B cell (primary cell): ENCODE measurements around the gene TMEM114. TPM values are rescaled to one million over a fixed set of nuclear protein-coding genes. Genes with fewer than 3 reads are reported as not detected.

Source experiments
- ATAC-seq: fragments of 200-7000 bp; cut with Tn5 transposase; one replicate; pipeline ENCODE4 v1.10.0; 2021; ENCODE audit warnings: low read depth, mild to moderate bottlenecking, moderate number of reproducible peaks, moderate library complexity
- CTCF ChIA-PET: fragments of 350-600 bp; sonication (Branson Sonifier 250); formaldehyde crosslinking; loops from one replicate; lab custom pipeline; 2021; ENCODE audit warnings: antibody characterized with exemption, inconsistent platforms; lab: Charles Lee
- POLR2A ChIA-PET: fragments of 350-600 bp; sonication (Branson Sonifier 250); formaldehyde crosslinking; loops from one replicate; lab custom pipeline; 2021; ENCODE audit warnings: antibody characterized with exemption; lab: Charles Lee
- DNase-seq: peaks from one replicate; pipeline ENCODE4 v3.0.0; 2013
- H2AFZ ChIP-seq: 2 replicates; pipeline ENCODE4 v1.6.1; 2012; ENCODE audit warnings: mild to moderate bottlenecking, low read depth, low read length; ENCODE audit not compliant: insufficient read depth, poor library complexity, severe bottlenecking
- H3K27ac ChIP-seq, 2 donors: 1 replicate in 1 of 2; 2 replicates in 1 of 2; pipeline ENCODE4 v1.5.1; 2012 to 2013; ENCODE audit warnings: low read length in 2 of 2, mild to moderate bottlenecking in 2 of 2, moderate library complexity in 1 of 2
- H3K27me3 ChIP-seq, 4 experiments: fragments of 200-600 bp in 1 of 4; sonication (generic) in 1 of 4; replicated peaks in 1 of 4; 1 replicate in 2 of 4; 2 replicates in 2 of 4; pipeline versions ENCODE4 v1.6.1 to v1.7.0; 2013 to 2016; ENCODE audit warnings: low read length in 3 of 4, mild to moderate bottlenecking in 2 of 4, mixed read lengths in 1 of 4, moderate library complexity in 1 of 4; ENCODE audit not compliant: insufficient read depth in 4 of 4, control insufficient read depth in 3 of 4; ENCODE audit errors: control extremely low read depth in 1 of 4
- H3K36me3 ChIP-seq, 2 experiments: replicated peaks in 1 of 2; 1 replicate in 1 of 2; 2 replicates in 1 of 2; pipeline versions ENCODE4 v1.6.1 to v1.7.1; 2013; ENCODE audit warnings: low read length in 1 of 2; ENCODE audit not compliant: insufficient read depth in 2 of 2, control insufficient read depth in 1 of 2; ENCODE audit errors: control extremely low read depth in 1 of 2, extremely low read depth in 1 of 2
- H3K4me1 ChIP-seq, 2 donors: fragments of 200-600 bp in 1 of 2; sonication (generic) in 1 of 2; 1 replicate in 1 of 2; 2 replicates in 1 of 2; pipeline versions ENCODE4 v1.5.1 to v1.6.1; 2013 to 2017; ENCODE audit warnings: low read length in 2 of 2; ENCODE audit not compliant: control insufficient read depth in 2 of 2, insufficient read depth in 2 of 2
- H3K4me2 ChIP-seq: replicated peaks from 2 replicates; pipeline ENCODE3; 2012; ENCODE audit warnings: mild to moderate bottlenecking, low read depth, low read length; ENCODE audit not compliant: poor library complexity, severe bottlenecking
- H3K4me3 ChIP-seq, 5 experiments: fragments of 200-600 bp in 1 of 5; sonication (generic) in 1 of 5; 1 replicate in 3 of 5; 2 replicates in 2 of 5; pipeline versions ENCODE4 v1.5.1 to v1.7.0; 2011 to 2016; ENCODE audit warnings: low read length in 4 of 5, mild to moderate bottlenecking in 4 of 5, low read depth in 2 of 5, control low read depth in 1 of 5, moderate library complexity in 1 of 5; ENCODE audit not compliant: insufficient read depth in 1 of 5; ENCODE audit errors: control extremely low read depth in 1 of 5, extremely low read depth in 1 of 5
- H3K79me2 ChIP-seq: fragments of 200-600 bp; sonication (generic); one replicate; pipeline ENCODE4 v1.6.0; 2016; ENCODE audit warnings: low read length; ENCODE audit not compliant: control insufficient read depth, insufficient read depth
- H3K9ac ChIP-seq: fragments of 200-600 bp; sonication (generic); 2 replicates; pipeline ENCODE4 v1.6.1; 2017; ENCODE audit warnings: mild to moderate bottlenecking, low read length, moderate library complexity
- H3K9me3 ChIP-seq, 3 donors: one replicate each; pipeline versions ENCODE4 v1.6.1 to v1.7.1; 2013; ENCODE audit warnings: low read length in 2 of 3; ENCODE audit not compliant: control insufficient read depth in 2 of 3, insufficient read depth in 1 of 3; ENCODE audit errors: control extremely low read depth in 1 of 3
- H4K20me1 ChIP-seq: 2 replicates; pipeline ENCODE4 v1.6.0; 2012; ENCODE audit warnings: mild to moderate bottlenecking, low read length; ENCODE audit not compliant: insufficient read depth, control insufficient read depth, poor library complexity, severe bottlenecking
- H3K27ac Mint-ChIP-seq: one replicate; pipeline ENCODE4 v1.8.0; 2021; ENCODE audit warnings: mixed read lengths
- H3K27me3 Mint-ChIP-seq: one replicate; pipeline ENCODE4 v1.8.0; 2021; ENCODE audit warnings: mixed read lengths
- H3K4me1 Mint-ChIP-seq: one replicate; pipeline ENCODE4 v1.8.0; 2021; ENCODE audit warnings: mixed read lengths
- H3K4me3 Mint-ChIP-seq: one replicate; pipeline ENCODE4 v1.8.0; 2021; ENCODE audit warnings: mixed read lengths
- H3K9me3 Mint-ChIP-seq: one replicate; pipeline ENCODE4 v1.8.0; 2022; ENCODE audit warnings: mixed read lengths; ENCODE audit not compliant: insufficient read depth
- CTCF ChIP-seq: fragments of 200-600 bp; IDR thresholded peaks from one replicate; pipeline ENCODE4 v1.8.0; 2022; ENCODE audit warnings: antibody characterized with exemption, mild to moderate bottlenecking
- EZH2 ChIP-seq: IDR thresholded peaks from 2 replicates; pipeline ENCODE4 v1.6.1; 2012; ENCODE audit warnings: borderline replicate concordance, low read depth, mild to moderate bottlenecking, moderate library complexity, low read length; ENCODE audit not compliant: insufficient read depth, poor library complexity, severe bottlenecking
- WGBS: methylation state at CpG from one replicate; pipeline ENCODE4 v1.1.5; 2013; ENCODE audit warnings: missing lambda C conversion rate; ENCODE audit not compliant: insufficient coverage; 5-methylcytosine and 5-hydroxymethylcytosine counted together
- intact Hi-C: fragments of 100-400 bp; cut with micrococcal nuclease; formaldehyde crosslinking; loops from one replicate; pipeline ENCODE4 v1.10.0; 2022
- polyA plus RNA-seq: library from polyadenylated mRNA; depleted of rRNA; stranded (reverse); fragments of >200 nt; gene quantifications from 2 replicates; pipeline ENCODE4 v1.2.3, GENCODE V29; 2012
- total RNA-seq, 2 donors: library from RNA; stranded (reverse); fragments of 120-200 nt in 1 of 2; gene quantifications; 1 replicate in 1 of 2; 2 replicates in 1 of 2; pipeline versions ENCODE4 v1.2.3 to v1.2.4, GENCODE V29; 2013 to 2022

The TMEM114 gene
- total and polyA plus RNA-seq, 2 donors (not counting 1 experiment from before 2014, with no cell fraction given), result not detected

GRCh38 chr16:8552487-8553221 lies 37.7 kb downstream of the TMEM114 start:
- no peak overlapping the region for H3K4me2 ChIP-seq
- peaks cover 0 to 18% (median 1%) of the 10 kb centered on the region in 4 experiments for H3K27me3 ChIP-seq
- POLR2A ChIA-PET, result no interaction called here
- CTCF ChIA-PET, result interaction anchor here (0.5 kb wide), 1 partner anchor 304 kb away, joined by 4 read pairs; no protein-coding TSS in a partner anchor
- no peak overlapping the region for H3K9ac ChIP-seq
- no peaks in the 10 kb centered on the region for H3K79me2 ChIP-seq
- H3K9me3 ChIP-seq, result no peaks in the 10 kb centered on the region
- peaks cover 0 to 10% of the 10 kb centered on the region in 2 donors for H3K4me1 ChIP-seq
- no peaks in the 10 kb centered on the region for H3K4me1 Mint-ChIP-seq
- 37% methylated on average over 9 of the region's 11 CpGs for WGBS
- DNase-seq (no peak), ATAC-seq (no peak)
- no peaks in the 10 kb centered on the region for H4K20me1 ChIP-seq
- no peak overlapping the region for H2AFZ ChIP-seq
- H3K9me3 Mint-ChIP-seq, result no peaks in the 10 kb centered on the region
- intact Hi-C loops, result no loop called here
- peaks cover 53% of the 10 kb centered on the region for H3K27me3 Mint-ChIP-seq
- H3K36me3 ChIP-seq, result no peaks in the 10 kb centered on the region
- H3K4me3 Mint-ChIP-seq, result no peak overlapping the region
- H3K27ac Mint-ChIP-seq, result no peak overlapping the region
- TF ChIP-seq EZH2 (no peak), CTCF (no peak)
- no peak overlapping the region for H3K27ac ChIP-seq
- no peak overlapping the region for H3K4me3 ChIP-seq
